Stimulated activated CD4-positive, alpha-beta T cell treated with anti-CD3 and anti-CD28 coated beads, Interleukin-15, amount 100 ng/mL, for 1 hour (primary cell): ENCODE measurements around the gene FKBP4.
"Not testable (repeated sequence)": the region's sequence is repeated elsewhere in the genome, so short reads cannot be mapped to it uniquely, and the experiment has no call there.

ENCODE experiments used
- DNase-seq, 2 donors: peaks; one replicate each; pipeline ENCODE4 v3.0.0-alpha.2; 2020; ENCODE audit warnings: low read depth in 1 of 2, low spot score in 1 of 2

FKBP4 gene

GRCh38 chr12:2794736-2795289 is at the start of gene FKBP4:
Gene FKBP4, plus strand, starts transcription at chr12:2794970. Its CDS starts 170 bp downstream, at chr12:2795140.
- DNase-seq = peak; percentile 80 to 86

- no peak for DNase-seq
Measured at GRCh38 chr12:2745655-2746054, 49.1 kb upstream of the FKBP4 start.

DNA sequence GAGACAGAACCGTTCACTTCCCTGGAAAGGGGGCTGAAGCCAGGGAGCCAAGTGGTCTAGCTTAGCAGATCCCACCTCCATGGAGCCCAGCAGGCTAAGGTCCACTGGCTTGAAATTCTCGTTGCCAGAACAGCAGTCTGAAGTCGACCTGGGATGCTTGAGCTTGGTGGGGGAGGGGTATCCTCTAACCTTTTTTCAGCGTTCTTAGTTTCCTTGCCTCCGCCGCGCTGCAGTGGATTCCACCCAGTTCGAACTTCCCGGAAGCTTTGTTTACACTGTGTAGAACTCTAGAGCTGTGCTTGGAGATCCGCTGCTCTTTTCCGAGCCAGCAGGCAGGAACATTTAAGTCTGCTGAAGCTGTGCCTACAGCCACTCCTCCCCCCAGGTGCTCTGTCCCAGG is 45.2 kb upstream of the FKBP4 start:
- no peak for DNase-seq

GRCh38 chr12:2750185-2750584 is 44.6 kb upstream of the FKBP4 start:
- DNase-seq = no peak

DNA sequence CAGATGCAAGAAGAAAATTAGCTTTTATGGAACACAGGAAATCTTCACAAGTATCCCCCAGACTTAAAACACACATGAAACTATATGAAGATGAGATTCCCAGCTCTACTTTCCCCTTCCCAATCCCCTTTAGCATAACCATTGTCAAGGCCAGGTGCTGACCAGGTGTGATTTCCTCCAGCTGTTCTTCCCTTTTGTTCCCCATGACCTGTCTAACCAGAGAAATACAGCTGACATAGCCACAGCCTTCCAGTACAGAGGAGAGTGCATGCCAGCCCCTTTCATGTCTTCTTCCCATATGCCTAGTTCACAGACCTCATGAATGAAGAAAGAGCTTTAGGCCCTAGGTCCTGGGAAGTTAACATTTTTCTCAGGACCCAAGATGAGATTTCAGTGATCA is 43.5 kb upstream of the FKBP4 start:
- no peak for DNase-seq

- no peak for DNase-seq
Measured at GRCh38 chr12:2751686-2752085, 43.1 kb upstream of the FKBP4 start.

DNA sequence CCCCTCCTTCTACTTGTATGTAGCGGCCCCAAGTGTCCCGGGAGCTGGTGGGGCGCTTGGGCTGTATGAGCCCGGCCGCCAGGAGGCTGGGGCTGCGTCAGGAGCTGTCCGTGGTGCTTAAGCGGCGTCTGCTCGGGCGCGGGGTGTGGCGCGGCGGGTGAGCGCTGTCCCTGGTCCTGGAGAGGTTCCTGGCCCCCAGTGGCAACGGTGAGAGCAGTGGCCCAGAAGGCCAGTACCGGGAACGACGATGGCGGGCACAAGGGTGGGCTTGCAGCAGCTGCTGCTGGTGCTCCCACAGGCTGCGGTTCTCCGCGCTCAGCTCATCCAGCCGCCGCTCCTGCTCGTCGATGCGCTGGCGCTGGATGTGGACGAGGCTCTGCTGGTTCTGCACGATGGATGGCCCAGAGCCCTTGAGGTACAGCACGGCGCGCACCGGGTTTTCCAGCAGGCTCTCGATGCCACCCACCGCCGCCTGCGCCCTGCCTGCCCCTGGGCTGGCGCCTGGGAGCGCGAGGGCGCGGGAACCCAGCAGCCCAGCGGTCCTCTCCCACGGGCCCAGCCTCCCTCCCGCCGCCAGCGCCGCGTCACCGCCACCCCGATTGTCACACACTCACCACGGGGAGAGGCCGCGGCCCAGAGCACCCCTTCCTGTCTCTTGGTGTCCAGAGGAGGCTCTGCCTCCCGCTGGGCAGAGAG is 41.9 kb upstream of the FKBP4 start:
- peak; percentile 41 to 58 for DNase-seq

DNA sequence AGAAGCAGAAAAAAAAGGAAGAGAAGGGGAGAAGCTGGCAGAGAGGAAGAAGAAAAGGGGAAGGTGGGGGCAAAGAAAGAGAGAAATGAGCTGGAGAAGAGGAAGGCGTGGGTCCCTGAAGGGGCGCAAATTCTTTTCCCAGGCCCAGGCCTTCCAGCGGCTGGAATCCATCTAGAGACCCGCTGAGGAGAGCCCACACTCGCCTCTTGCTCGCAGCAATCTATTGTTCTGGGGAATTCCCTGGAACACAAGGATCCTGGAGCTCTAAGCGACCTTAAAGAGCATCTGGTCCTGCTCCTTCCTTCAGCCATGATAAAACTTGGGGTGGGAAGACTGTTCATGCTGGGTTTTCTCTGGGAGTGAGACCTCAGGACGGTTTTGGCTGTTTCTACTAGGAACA is 41.2 kb upstream of the FKBP4 start:
- no peak for DNase-seq

DNA sequence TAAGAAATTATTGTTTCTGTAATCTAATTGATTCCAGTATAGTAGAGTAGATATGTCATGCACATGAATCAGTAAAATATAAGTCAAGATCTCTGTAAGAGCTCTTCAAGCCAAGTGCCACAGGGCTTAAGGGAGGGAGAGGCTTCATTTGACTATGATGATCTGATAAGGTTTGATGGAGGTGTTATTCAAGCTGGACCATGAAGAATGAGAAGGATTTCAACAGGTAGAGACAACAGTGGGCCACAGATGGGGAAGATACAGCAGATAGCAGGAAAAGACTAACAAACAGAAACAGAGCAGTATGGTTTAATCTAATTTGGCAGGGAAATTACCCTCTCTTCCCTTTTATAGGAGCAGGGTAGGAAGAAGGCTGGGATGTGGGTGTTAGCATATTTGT is 40.6 kb upstream of the FKBP4 start:
- no peak for DNase-seq

GRCh38 chr12:2756756-2757155 is 38.0 kb upstream of the FKBP4 start:
- DNase-seq = no peak

- DNase-seq = no peak
Measured at GRCh38 chr12:2759733-2760132, 35.0 kb upstream of the FKBP4 start.

GRCh38 chr12:2764398-2764797 is 30.4 kb upstream of the FKBP4 start:
- DNase-seq = no peak

- no peak for DNase-seq
Measured at GRCh38 chr12:2765052-2765451, 29.7 kb upstream of the FKBP4 start.

DNA sequence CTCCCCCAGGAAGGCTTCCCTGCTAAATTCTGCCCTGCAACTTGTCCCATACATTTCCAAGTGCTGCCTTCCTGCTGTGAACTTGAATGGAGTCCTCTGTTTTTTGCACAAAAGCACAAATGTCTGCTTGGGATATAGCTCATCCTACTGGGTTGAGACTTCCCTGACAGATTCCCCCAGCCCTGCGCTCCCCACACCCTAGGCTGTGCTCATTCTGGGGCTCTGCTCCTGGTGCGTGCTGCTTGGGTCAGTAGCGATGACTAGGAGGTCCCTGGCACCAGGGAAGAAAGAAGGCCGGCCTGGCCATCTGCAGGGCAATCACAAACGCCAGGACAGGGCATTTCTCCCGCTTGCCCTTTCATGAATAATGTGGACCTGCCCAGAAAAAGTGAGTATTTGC is 29.2 kb upstream of the FKBP4 start:
- DNase-seq = no peak

DNA sequence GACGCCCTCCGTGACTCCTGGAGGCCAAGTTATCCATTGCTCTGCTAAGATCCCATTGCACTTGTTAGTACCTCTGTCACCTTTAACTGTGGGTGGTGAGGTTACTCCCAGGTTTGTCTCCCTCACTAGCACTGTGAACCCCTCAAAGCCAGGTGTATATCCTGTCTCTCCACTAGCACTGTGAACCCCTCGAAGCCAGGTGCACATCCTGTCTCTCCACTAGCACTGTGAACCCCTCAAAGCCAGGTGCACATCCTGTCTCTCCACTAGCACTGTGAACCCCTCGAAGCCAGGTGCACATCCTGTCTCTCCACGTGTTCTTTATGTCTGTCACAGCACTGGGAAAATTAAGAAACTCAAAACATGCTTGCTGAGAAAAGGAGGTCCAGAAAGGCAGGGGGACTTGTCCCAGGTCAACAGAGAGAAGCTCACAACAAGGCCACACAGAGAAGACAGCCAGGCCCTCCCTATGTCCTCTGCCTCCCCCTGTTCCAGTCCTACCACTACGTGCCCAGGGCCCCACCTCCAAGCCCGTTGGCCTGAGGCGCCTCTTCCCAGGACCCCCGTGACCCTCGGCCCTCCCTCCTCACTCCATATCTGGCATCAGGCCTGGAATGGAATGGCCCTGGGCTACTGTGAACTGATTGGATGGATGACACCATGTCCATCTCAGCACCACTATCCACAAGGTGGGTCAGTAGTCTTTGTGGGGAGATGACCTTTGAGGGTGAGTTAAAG is 26.4 kb upstream of the FKBP4 start:
- DNase-seq = no peak

DNA sequence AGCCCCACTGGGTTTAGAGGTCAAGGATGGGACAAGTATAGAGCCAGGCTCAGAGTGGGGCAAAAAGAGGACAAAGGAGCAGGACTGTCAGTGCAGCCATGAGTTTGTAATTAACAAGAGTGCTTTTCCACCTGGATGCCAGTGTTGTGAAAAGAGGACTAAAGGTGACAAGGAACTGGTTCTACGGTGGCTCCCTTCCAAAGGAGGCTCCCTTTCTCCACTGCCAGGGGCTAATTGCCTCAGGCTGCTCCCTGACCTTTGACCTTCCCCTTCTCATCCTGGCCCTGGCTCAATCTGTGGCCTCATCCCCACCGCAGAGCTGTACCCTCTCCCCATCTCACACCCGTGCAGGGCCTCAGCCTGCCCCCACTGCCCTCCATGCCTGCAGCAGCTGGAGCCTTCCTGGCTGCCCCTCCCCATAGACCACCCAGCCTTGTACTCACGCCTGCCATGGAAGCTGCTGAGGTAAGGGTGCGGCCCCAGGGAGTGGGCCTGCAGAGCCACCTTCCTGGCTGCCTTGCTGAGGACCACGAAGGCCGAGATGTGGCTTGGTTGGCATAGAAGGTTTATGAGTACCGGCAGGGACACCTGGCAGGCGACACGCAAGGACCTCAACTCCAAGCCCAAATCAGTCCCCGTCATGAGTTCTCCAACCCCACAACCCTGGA is 24.8 kb upstream of the FKBP4 start:
- DNase-seq = no peak

DNA sequence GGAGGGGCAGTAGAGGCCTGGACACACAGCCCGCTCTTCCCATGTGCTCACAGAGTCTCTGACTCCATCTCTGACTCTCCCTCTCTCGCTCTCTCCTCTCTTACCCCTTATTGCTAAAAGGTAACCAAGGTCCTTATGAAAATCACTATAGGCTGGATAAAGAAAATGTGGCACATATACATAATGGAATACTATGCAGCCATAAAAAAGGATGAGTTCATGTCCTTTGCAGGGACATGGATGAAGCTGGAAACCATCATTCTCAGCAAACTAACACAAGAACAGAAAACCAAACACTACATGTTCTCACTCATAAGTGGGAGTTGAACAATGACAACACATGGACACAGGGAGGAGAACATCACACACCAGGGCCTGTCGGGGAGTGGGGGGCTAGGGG is 24.2 kb upstream of the FKBP4 start:
- DNase-seq = not testable (repeated sequence)

- DNase-seq = no peak
Measured at GRCh38 chr12:2772370-2772769, 22.4 kb upstream of the FKBP4 start.

DNA sequence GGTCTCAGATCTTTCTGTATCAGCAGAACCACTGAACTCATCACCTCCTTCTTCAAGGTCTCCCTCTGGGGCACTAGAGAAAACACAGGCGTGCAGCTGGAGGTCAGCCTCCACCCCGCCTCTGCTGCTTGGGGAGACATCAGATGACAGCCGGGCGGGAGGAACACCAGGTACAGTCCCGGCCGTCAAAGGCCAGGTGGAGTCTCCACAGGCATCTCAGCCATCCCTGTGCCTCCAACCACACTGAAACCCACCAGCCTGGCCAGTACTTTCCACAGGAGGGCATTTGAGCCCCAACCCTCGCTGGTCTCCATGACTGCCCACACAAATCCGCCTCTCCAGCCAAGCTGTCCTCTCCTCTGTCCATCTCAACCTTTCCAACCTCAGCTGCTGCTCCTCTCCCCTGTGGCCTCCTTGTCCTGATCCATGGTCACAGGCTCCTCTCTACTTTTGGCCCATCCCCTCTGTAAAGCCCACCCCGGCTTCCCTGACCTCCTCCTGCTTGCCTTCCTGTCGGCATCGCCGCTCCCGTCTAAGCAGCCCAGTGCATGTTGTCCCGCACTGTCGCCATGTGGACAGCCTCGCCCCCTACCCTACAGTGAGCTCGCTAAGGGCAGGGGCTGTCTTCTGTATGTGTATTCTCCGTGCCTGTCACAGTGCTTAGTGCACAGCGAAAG is 21.4 kb upstream of the FKBP4 start:
- no peak for DNase-seq

- no peak for DNase-seq
Measured at GRCh38 chr12:2775431-2775830, 19.3 kb upstream of the FKBP4 start.

- DNase-seq = no peak
Measured at GRCh38 chr12:2776129-2776806, 18.5 kb upstream of the FKBP4 start.
